ENCODE data around the gene OGA. TPM values are rescaled to one million over a fixed set of nuclear protein-coding genes. Genes with fewer than 3 reads are reported as not detected.

Gene OGA
- total RNA-seq, 1 donor from 2014 or later, result 148 TPM

GRCh38 chr10:101741938-101742337 lies 76.3 kb downstream of the OGA start:
- H3K27me3 ChIP-seq (ENCODE audit: control insufficient read depth in 3 of 3, insufficient read depth in 3 of 3, low read length in 3 of 3), result peaks cover 0 to 12% (median 6%) of the 10 kb centered on the region in 3 donors
- H3K36me3 ChIP-seq (ENCODE audit: control insufficient read depth in 3 of 3, insufficient read depth in 3 of 3, low read length in 3 of 3), result no peaks in the 10 kb centered on the region
- no peak overlapping the region for H3K9ac ChIP-seq (ENCODE audit: low read depth in 1 of 3, low read length in 3 of 3)
- no peaks in the 10 kb centered on the region for H3K9me3 ChIP-seq (ENCODE audit: control insufficient read depth in 3 of 3, low read length in 3 of 3)
- no peak overlapping the region for H3K4me3 ChIP-seq (ENCODE audit: low read length in 3 of 3)
- H3K4me1 ChIP-seq (ENCODE audit: control insufficient read depth in 3 of 3, insufficient read depth in 3 of 3, low read length in 3 of 3), result no peaks in the 10 kb centered on the region
- H3K27ac ChIP-seq (ENCODE audit: low read depth, low read length), result no peak overlapping the region

- Histone ChIP-seq H3K9me3 (ENCODE audit: control insufficient read depth in 3 of 3, low read length in 3 of 3) (no peaks in the 10 kb centered on the region), H3K9ac (ENCODE audit: low read depth in 1 of 3, low read length in 3 of 3) (no peak overlapping the region), H3K27me3 (ENCODE audit: control insufficient read depth in 3 of 3, insufficient read depth in 3 of 3, low read length in 3 of 3) (peaks cover 0 to 16% (median 11%) of the 10 kb centered on the region in 3 donors), H3K4me1 (ENCODE audit: control insufficient read depth in 3 of 3, insufficient read depth in 3 of 3, low read length in 3 of 3) (no peaks in the 10 kb centered on the region), H3K27ac (ENCODE audit: low read depth, low read length) (no peak overlapping the region), H3K36me3 (ENCODE audit: control insufficient read depth in 3 of 3, insufficient read depth in 3 of 3, low read length in 3 of 3) (no peaks in the 10 kb centered on the region), H3K4me3 (ENCODE audit: low read length in 3 of 3) (no peak overlapping the region)
Observed at GRCh38 chr10:101736666-101737065, 81.6 kb downstream of the OGA start.

Other genes starting within 250 kb of the OGA start
- gene POLL, start 230.2 kb downstream of the OGA start, total RNA-seq, result 13.6 TPM
- gene DPCD, start 230.1 kb downstream of the OGA start, total RNA-seq, result 20.4 TPM
- 108 TPM for gene FBXW4, start 123.3 kb downstream of the OGA start, total RNA-seq
- 0.52 TPM for gene FGF8, start 42.3 kb downstream of the OGA start, total RNA-seq
- 62.6 TPM for gene NPM3, start 35.0 kb downstream of the OGA start, total RNA-seq
- gene KCNIP2, start 25.4 kb upstream of the OGA start, total RNA-seq, result 2.1 TPM
- gene ARMH3, start 237.7 kb upstream of the OGA start, total RNA-seq, result 13.0 TPM
- gene HPS6, start 246.9 kb upstream of the OGA start, total RNA-seq, result 16.7 TPM